DND-41 (cell line): ENCODE results near the gene TRAPPC2L.

ENCODE experiments used
- ATAC-seq: fragments of 200-7000 bp; cut with Tn5 transposase; 3 replicates; pipeline ENCODE4 v1.9.1; 2021; ENCODE audit warnings: low read depth; ENCODE audit not compliant: insufficient read depth
- DNase-seq: peaks from one replicate; pipeline ENCODE4 v3.0.0-alpha.2; 2020
- H2AFZ ChIP-seq: 2 replicates; pipeline ENCODE4 v1.6.0; 2012; ENCODE audit warnings: low read depth, low read length
- H3K27ac ChIP-seq: 2 replicates; pipeline ENCODE4 v1.5.1; 2012; ENCODE audit warnings: low read length, inconsistent platforms
- H3K27me3 ChIP-seq: fragments of 200-600 bp; sonication (generic); 2 replicates; pipeline ENCODE4 v1.6.0; 2012; ENCODE audit warnings: low read length, mild to moderate bottlenecking, inconsistent platforms; ENCODE audit not compliant: insufficient read depth, poor library complexity
- H3K36me3 ChIP-seq: 2 replicates; pipeline ENCODE4 v1.5.1; 2012; ENCODE audit warnings: low read length, inconsistent platforms; ENCODE audit not compliant: insufficient read depth
- H3K4me1 ChIP-seq: 2 replicates; pipeline ENCODE4 v1.5.1; 2012; ENCODE audit warnings: mild to moderate bottlenecking, low read length; ENCODE audit not compliant: insufficient read depth
- H3K4me2 ChIP-seq: 2 replicates; pipeline ENCODE4 v1.6.0; 2012; ENCODE audit warnings: mild to moderate bottlenecking, moderate library complexity, low read length, inconsistent platforms; ENCODE audit not compliant: insufficient read depth
- H3K4me3 ChIP-seq, 2 experiments: fragments of 200-600 bp in 1 of 2; shearing (Covaris generic) in 1 of 2; 2 replicates each; pipeline ENCODE4 v1.5.1; 2012 to 2016; ENCODE audit warnings: inconsistent platforms in 2 of 2, low read length in 2 of 2, mild to moderate bottlenecking in 2 of 2, low read depth in 1 of 2, moderate library complexity in 1 of 2
- H3K79me2 ChIP-seq: 2 replicates; pipeline ENCODE4 v1.6.0; 2012; ENCODE audit warnings: low read length, inconsistent platforms; ENCODE audit not compliant: insufficient read depth
- H3K9ac ChIP-seq: 2 replicates; pipeline ENCODE4 v1.6.0; 2012; ENCODE audit warnings: low read depth, mild to moderate bottlenecking, inconsistent platforms, low read length, moderate library complexity
- H3K9me3 ChIP-seq: 2 replicates; pipeline ENCODE4 v1.5.1; 2012; ENCODE audit warnings: low read length, moderate library complexity, mild to moderate bottlenecking, inconsistent platforms; ENCODE audit not compliant: insufficient read depth, severe bottlenecking
- H4K20me1 ChIP-seq: 2 replicates; pipeline ENCODE4 v1.6.0; 2012; ENCODE audit warnings: low read length; ENCODE audit not compliant: insufficient read depth
- CTCF ChIP-seq: IDR thresholded peaks from 2 replicates; pipeline ENCODE4 v1.5.1; 2012; ENCODE audit warnings: borderline replicate concordance, low read length, moderate library complexity, mild to moderate bottlenecking; ENCODE audit not compliant: poor library complexity, severe bottlenecking; ENCODE audit errors: extremely low read depth
- EZH2 ChIP-seq: IDR thresholded peaks from 3 replicates; pipeline ENCODE4 v1.6.1; 2012; ENCODE audit warnings: borderline replicate concordance, low read depth, mild to moderate bottlenecking, moderate library complexity, low read length, inconsistent platforms; ENCODE audit not compliant: severe bottlenecking

Gene TRAPPC2L

GRCh38 chr16:88884569-88885271 is 27.8 kb downstream of the TRAPPC2L start:
- no peaks in the 10 kb centered on the region for H3K36me3 ChIP-seq
- DNase-seq, result no peak
- no peaks in the 10 kb centered on the region for H3K9me3 ChIP-seq
- H3K27ac ChIP-seq, result no peak overlapping the region
- H2AFZ ChIP-seq, result no peak overlapping the region
- no peaks in the 10 kb centered on the region for H3K27me3 ChIP-seq
- no peaks in the 10 kb centered on the region for H3K4me1 ChIP-seq
- TF ChIP-seq CTCF, result no peak
- no peak for TF ChIP-seq EZH2
- no peak overlapping the region for H3K9ac ChIP-seq
- no peaks in the 10 kb centered on the region for H3K79me2 ChIP-seq
- H4K20me1 ChIP-seq, result no peaks in the 10 kb centered on the region
- H3K4me3 ChIP-seq, result no peak overlapping the region
- no peak for ATAC-seq
- no peak overlapping the region for H3K4me2 ChIP-seq

- H3K36me3 ChIP-seq, result no peaks in the 10 kb centered on the region
- H3K9me3 ChIP-seq, result no peaks in the 10 kb centered on the region
- DNase-seq, result no peak
- no peaks in the 10 kb centered on the region for H3K27me3 ChIP-seq
- H3K4me2 ChIP-seq, result no peak overlapping the region
- no peak overlapping the region for H3K27ac ChIP-seq
- H3K4me3 ChIP-seq, result no peak overlapping the region
- no peak overlapping the region for H3K9ac ChIP-seq
- TF ChIP-seq CTCF, result no peak
- TF ChIP-seq EZH2, result no peak
- H2AFZ ChIP-seq, result no peak overlapping the region
- H4K20me1 ChIP-seq, result no peaks in the 10 kb centered on the region
- no peaks in the 10 kb centered on the region for H3K79me2 ChIP-seq
- ATAC-seq, result no peak
- no peaks in the 10 kb centered on the region for H3K4me1 ChIP-seq
These were observed 28.9 kb downstream of the TRAPPC2L start for GRCh38 chr16:88885693-88886280.

GRCh38 chr16:88886420-88886844 is 29.5 kb downstream of the TRAPPC2L start:
- no peak overlapping the region for H3K27ac ChIP-seq
- no peak for DNase-seq
- H3K4me1 ChIP-seq, result no peaks in the 10 kb centered on the region
- H3K9me3 ChIP-seq, result no peaks in the 10 kb centered on the region
- no peak overlapping the region for H2AFZ ChIP-seq
- ATAC-seq, result no peak
- no peaks in the 10 kb centered on the region for H4K20me1 ChIP-seq
- H3K36me3 ChIP-seq, result no peaks in the 10 kb centered on the region
- H3K4me2 ChIP-seq, result no peak overlapping the region
- no peak overlapping the region for H3K9ac ChIP-seq
- H3K4me3 ChIP-seq, result no peak overlapping the region
- no peak for TF ChIP-seq CTCF
- no peak for TF ChIP-seq EZH2
- no peaks in the 10 kb centered on the region for H3K27me3 ChIP-seq
- no peaks in the 10 kb centered on the region for H3K79me2 ChIP-seq
